Measurements from ENCODE around the gene YTHDF1.
"Not testable (repeated sequence)": the region's sequence is repeated elsewhere in the genome, so short reads cannot be mapped to it uniquely, and the experiment has no call there.

Gene YTHDF1

GRCh38 chr20:63253438-63254231 lies 37.7 kb upstream of the YTHDF1 start:
- Mint-ChIP-seq H3K36me3 (no peaks in the 10 kb centered on the region), H3K4me1 (peaks cover 11% of the 10 kb centered on the region), H3K9me3 (peaks cover 3% of the 10 kb centered on the region), H3K27me3 (peaks cover 88% of the 10 kb centered on the region), H3K27ac (no peak overlapping the region), H3K4me3 (no peak overlapping the region)
- peak; percentile 25 for ATAC-seq

GRCh38 chr20:63253065-63253437 lies 37.1 kb upstream of the YTHDF1 start:
- peaks cover 3% of the 10 kb centered on the region for H3K9me3 Mint-ChIP-seq
- ATAC-seq: no peak
- H3K36me3 Mint-ChIP-seq: no peaks in the 10 kb centered on the region
- H3K4me3 Mint-ChIP-seq: no peak overlapping the region
- H3K4me1 Mint-ChIP-seq: peaks cover 11% of the 10 kb centered on the region
- no peak overlapping the region for H3K27ac Mint-ChIP-seq
- peaks cover 88% of the 10 kb centered on the region for H3K27me3 Mint-ChIP-seq

DNA sequence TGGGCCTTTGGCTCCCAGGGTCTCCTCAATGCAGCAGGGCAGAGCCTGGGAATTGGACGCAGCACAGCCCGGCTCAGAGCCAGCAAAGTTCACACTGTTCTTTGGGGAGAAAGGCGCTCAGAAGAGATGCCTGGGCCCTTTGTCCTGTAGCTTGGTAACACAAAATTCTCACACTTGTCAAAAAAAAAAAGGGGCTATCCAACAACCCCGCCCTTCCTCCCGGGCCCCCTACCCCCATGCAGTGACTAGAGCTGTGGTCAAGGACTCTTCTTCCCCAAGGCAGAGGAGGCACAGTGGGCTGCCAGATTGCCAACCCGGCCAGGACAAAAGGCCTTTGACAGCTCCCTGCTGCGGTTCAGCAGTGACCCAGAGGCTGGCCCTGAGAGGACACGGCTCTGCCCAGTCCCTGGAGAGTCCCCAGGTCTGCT lies 36.4 kb upstream of the YTHDF1 start:
- Mint-ChIP-seq H3K4me1 (peaks cover 11% of the 10 kb centered on the region), H3K9me3 (peaks cover 3% of the 10 kb centered on the region), H3K27ac (no peak overlapping the region), H3K4me3 (no peak overlapping the region), H3K27me3 (peaks cover 85% of the 10 kb centered on the region), H3K36me3 (no peaks in the 10 kb centered on the region)
- ATAC-seq: no peak

- H3K27me3 Mint-ChIP-seq: peaks cover 84% of the 10 kb centered on the region
- not testable (repeated sequence) for H3K4me3 Mint-ChIP-seq, H3K9me3 Mint-ChIP-seq, ATAC-seq, H3K36me3 Mint-ChIP-seq, H3K27ac Mint-ChIP-seq
- H3K4me1 Mint-ChIP-seq: peaks cover 11% of the 10 kb centered on the region
Measured at GRCh38 chr20:63251350-63251749, 35.4 kb upstream of the YTHDF1 start.

- no peak for ATAC-seq
- peaks cover 9% of the 10 kb centered on the region for H3K4me1 Mint-ChIP-seq
- H3K27me3 Mint-ChIP-seq: peaks cover 84% of the 10 kb centered on the region
- H3K9me3 Mint-ChIP-seq: peaks cover 3% of the 10 kb centered on the region
- no peak overlapping the region for H3K4me3 Mint-ChIP-seq
- H3K27ac Mint-ChIP-seq: no peak overlapping the region
- H3K36me3 Mint-ChIP-seq: no peaks in the 10 kb centered on the region
Measured at GRCh38 chr20:63249891-63250290, 34.0 kb upstream of the YTHDF1 start.

DNA sequence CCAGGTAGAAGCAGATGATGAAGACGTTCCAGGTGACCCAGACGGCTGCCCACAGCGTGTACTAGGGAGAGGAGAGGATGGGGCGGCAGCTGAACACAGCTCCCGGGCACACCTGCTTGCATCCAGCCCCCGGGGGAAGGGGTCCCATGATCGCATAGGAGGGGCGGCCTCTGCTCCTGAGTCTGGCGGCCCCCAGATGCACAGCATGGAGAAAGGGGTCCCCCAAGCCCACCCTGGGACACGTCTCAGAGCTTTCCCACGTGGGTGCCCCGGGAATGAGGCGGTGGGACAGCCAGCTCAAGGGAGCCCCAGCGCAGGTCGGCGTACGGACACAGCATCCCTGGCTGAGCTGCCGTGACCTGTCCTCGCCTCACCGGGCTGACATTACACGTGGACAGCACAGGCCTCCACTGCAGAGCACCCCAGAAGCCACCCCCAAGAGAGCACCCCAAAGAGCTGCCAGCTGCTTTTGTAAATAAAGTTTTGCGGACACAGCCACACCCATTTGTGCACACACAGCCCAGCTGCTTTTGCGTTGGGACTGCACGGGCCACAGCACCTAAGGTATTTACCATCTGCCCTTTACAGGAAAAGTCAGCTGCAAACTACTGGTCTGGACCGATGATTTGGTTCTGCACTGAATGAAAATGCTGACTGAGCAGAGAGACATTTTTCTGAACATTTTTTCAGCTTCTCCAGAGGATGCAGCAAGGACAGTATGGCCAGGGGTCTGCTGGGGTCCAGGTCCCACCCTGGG lies 33.1 kb upstream of the YTHDF1 start:
- H3K27ac Mint-ChIP-seq: no peak overlapping the region
- peaks cover 87% of the 10 kb centered on the region for H3K27me3 Mint-ChIP-seq
- H3K9me3 Mint-ChIP-seq: peaks cover 3% of the 10 kb centered on the region
- no peaks in the 10 kb centered on the region for H3K36me3 Mint-ChIP-seq
- H3K4me3 Mint-ChIP-seq: no peak overlapping the region
- no peak for ATAC-seq
- H3K4me1 Mint-ChIP-seq: peaks cover 6% of the 10 kb centered on the region

- no peak overlapping the region for H3K27ac Mint-ChIP-seq
Measured at GRCh38 chr20:63247671-63248228, 31.8 kb upstream of the YTHDF1 start.

DNA sequence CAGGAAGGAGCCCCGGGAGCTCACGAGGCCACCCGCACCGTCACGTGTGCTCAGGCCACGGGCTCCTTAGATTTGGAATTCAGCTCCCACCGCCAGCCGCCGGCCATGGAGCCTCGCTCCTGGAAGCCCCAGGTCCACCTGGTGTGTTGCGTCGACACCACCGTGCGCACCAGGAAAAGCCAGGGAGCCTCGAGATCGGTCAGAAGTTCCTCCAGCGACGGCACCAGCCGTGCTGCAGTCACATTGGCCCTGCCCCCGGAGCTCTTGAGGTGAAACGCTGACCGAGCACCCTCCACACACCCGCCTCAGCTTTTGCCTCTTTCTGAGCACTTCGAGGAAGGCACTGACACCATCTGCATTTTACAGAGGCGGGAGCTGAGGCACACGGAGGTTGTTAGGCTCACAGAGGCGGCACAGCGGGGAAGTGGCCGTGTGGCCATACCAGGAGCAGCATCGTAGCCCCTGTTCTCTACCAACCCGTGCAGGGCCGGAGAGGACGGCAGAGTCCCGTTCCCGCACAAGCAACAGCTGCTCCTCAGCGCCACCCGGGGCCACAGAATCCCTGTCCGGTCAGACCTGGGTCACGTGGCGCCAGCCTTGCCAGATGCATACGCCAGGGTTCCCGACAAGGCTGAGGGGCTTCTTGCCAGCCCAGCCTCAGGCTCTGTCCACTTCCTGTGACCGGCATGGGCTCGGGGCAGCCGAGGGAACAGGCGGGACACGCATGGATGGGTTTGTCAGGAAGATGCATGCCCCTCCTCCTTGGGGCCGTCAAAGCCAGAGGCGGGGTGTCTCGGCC lies 30.8 kb upstream of the YTHDF1 start:
- peaks cover 3% of the 10 kb centered on the region for H3K9me3 Mint-ChIP-seq
- H3K4me3 Mint-ChIP-seq: no peak overlapping the region
- H3K27me3 Mint-ChIP-seq: peaks cover 87% of the 10 kb centered on the region
- no peak overlapping the region for H3K27ac Mint-ChIP-seq
- no peak for ATAC-seq
- no peaks in the 10 kb centered on the region for H3K36me3 Mint-ChIP-seq
- H3K4me1 Mint-ChIP-seq: no peaks in the 10 kb centered on the region

More at GRCh38 chr20:63247671-63248228, 31.8 kb upstream of the YTHDF1 start:
- H3K4me3 Mint-ChIP-seq: no peak overlapping the region
- ATAC-seq: no peak
- H3K9me3 Mint-ChIP-seq: peaks cover 3% of the 10 kb centered on the region
- peaks cover 87% of the 10 kb centered on the region for H3K27me3 Mint-ChIP-seq
- peaks cover 2% of the 10 kb centered on the region for H3K4me1 Mint-ChIP-seq
- no peaks in the 10 kb centered on the region for H3K36me3 Mint-ChIP-seq

DNA sequence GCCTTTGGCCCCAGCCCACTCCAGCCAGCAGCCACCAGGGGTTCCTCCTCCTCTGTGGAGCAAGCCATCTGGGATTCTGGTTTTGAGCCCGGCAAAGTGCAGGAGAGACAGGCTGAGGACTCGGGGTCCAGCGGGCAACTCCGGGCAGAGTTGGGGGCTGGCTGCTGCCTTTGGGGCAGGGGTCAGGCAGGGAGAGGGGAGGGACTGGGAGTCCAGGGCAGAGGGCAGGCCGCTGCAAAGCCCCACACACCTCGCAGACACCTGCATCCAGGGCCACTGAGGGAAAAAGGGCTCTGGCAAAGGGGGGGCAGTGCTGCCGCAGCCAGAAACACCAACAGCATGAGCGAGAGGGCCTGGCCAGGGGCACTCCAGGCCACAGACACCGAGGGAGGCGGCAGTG lies 28.5 kb upstream of the YTHDF1 start:
- no peaks in the 10 kb centered on the region for H3K4me1 Mint-ChIP-seq
- peaks cover 89% of the 10 kb centered on the region for H3K27me3 Mint-ChIP-seq
- ATAC-seq: no peak
- no peak overlapping the region for H3K4me3 Mint-ChIP-seq
- no peaks in the 10 kb centered on the region for H3K9me3 Mint-ChIP-seq
- H3K36me3 Mint-ChIP-seq: no peaks in the 10 kb centered on the region
- no peak overlapping the region for H3K27ac Mint-ChIP-seq

- no peak for ATAC-seq
- Mint-ChIP-seq H3K4me3 (no peak overlapping the region), H3K27me3 (peaks cover 84% of the 10 kb centered on the region), H3K27ac (no peak overlapping the region), H3K36me3 (no peaks in the 10 kb centered on the region), H3K9me3 (no peaks in the 10 kb centered on the region), H3K4me1 (no peaks in the 10 kb centered on the region)
Measured at GRCh38 chr20:63243604-63244247, 27.8 kb upstream of the YTHDF1 start.

DNA sequence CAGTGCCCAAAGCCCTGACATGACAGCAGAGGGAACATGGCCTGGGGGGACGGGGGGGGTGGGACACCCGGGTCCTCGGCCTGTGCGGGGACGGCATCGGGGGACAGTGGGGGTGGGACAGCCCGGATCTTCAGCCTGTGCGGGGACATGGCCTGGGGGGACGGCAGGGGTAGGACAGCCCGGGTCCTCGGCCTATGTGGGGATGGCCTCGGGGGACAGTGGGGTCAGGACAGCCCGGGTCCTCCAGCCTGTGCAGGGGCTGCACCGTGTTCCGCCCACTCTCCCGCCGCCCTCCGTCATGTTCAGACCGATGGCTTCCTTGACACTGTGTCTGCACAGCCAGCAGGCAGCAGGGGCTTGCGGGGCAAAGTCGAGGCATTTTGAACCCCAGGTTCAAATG lies 26.8 kb upstream of the YTHDF1 start:
- H3K9me3 Mint-ChIP-seq: no peaks in the 10 kb centered on the region
- no peak overlapping the region for H3K4me3 Mint-ChIP-seq
- H3K27ac Mint-ChIP-seq: no peak overlapping the region
- no peak for ATAC-seq
- no peaks in the 10 kb centered on the region for H3K4me1 Mint-ChIP-seq
- H3K27me3 Mint-ChIP-seq: peaks cover 74% of the 10 kb centered on the region
- H3K36me3 Mint-ChIP-seq: no peaks in the 10 kb centered on the region

- Mint-ChIP-seq H3K36me3 (no peaks in the 10 kb centered on the region), H3K27me3 (peaks cover 68% of the 10 kb centered on the region), H3K27ac (no peak overlapping the region), H3K4me3 (no peak overlapping the region), H3K4me1 (no peaks in the 10 kb centered on the region), H3K9me3 (no peaks in the 10 kb centered on the region)
- ATAC-seq: no peak
Measured at GRCh38 chr20:63241272-63241671, 25.3 kb upstream of the YTHDF1 start.

GRCh38 chr20:63240004-63240403 lies 24.1 kb upstream of the YTHDF1 start:
- Mint-ChIP-seq H3K4me3 (no peak overlapping the region), H3K27ac (no peak overlapping the region), H3K4me1 (peaks cover 9% of the 10 kb centered on the region), H3K36me3 (no peaks in the 10 kb centered on the region), H3K9me3 (no peaks in the 10 kb centered on the region), H3K27me3 (peaks cover 58% of the 10 kb centered on the region)
- no peak for ATAC-seq

- H3K4me1 Mint-ChIP-seq: peaks cover 13% of the 10 kb centered on the region
- no peaks in the 10 kb centered on the region for H3K36me3 Mint-ChIP-seq
- H3K27ac Mint-ChIP-seq: no peak overlapping the region
- no peaks in the 10 kb centered on the region for H3K9me3 Mint-ChIP-seq
- no peak for ATAC-seq
- peaks cover 58% of the 10 kb centered on the region for H3K27me3 Mint-ChIP-seq
- no peak overlapping the region for H3K4me3 Mint-ChIP-seq
Measured at GRCh38 chr20:63239431-63239830, 23.5 kb upstream of the YTHDF1 start.
